Uterus (tissue), 4 donors: ENCODE measurements around the gene FEV. TPM values are rescaled to one million over a fixed set of nuclear protein-coding genes. Genes with fewer than 3 reads are reported as not detected.

Experiments used
- DNase-seq, 2 donors: peaks; one replicate each; pipeline ENCODE4 v3.0.0-alpha.2; 2019 to 2020
- H3K27ac ChIP-seq, 2 donors: fragments of 200-600 bp; sonication (generic); 1 replicate in 1 of 2; 2 replicates in 1 of 2; pipeline ENCODE4 v1.5.1; 2016 to 2018
- H3K27me3 ChIP-seq, 2 donors: fragments of 200-600 bp; sonication (generic); one replicate each; pipeline ENCODE4 v1.5.1; 2018 to 2019; ENCODE audit warnings: control low read depth in 1 of 2
- H3K36me3 ChIP-seq, 2 donors: fragments of 200-600 bp; sonication (generic); one replicate each; pipeline ENCODE4 v1.5.1; 2019; ENCODE audit warnings: control low read depth in 1 of 2
- H3K4me1 ChIP-seq, 2 donors: fragments of 200-600 bp; sonication (generic); one replicate each; pipeline ENCODE4 v1.5.1; 2018 to 2019; ENCODE audit warnings: control low read depth in 1 of 2
- H3K4me3 ChIP-seq, 2 donors: fragments of 200-600 bp; sonication (generic); 1 replicate in 1 of 2; 2 replicates in 1 of 2; pipeline ENCODE4 v1.5.1; 2018 to 2019; ENCODE audit warnings: mild to moderate bottlenecking in 1 of 2
- H3K9me3 ChIP-seq, 2 donors: fragments of 200-600 bp; sonication (generic); one replicate each; pipeline ENCODE4 v1.5.1; 2019; ENCODE audit warnings: control low read depth in 1 of 2
- CTCF ChIP-seq, 4 experiments: fragments of 200-600 bp in 2 of 4; fragments of 450-650 bp in 2 of 4; sonication (generic) in 2 of 4; IDR thresholded peaks; one replicate each; pipeline ENCODE4 v1.5.1; 2016 to 2019; ENCODE audit warnings: antibody characterized with exemption in 4 of 4, mild to moderate bottlenecking in 2 of 4, moderate library complexity in 1 of 4
- POLR2A ChIP-seq, 2 donors: fragments of 450-650 bp; IDR thresholded peaks; one replicate each; pipeline ENCODE4 v1.6.1; 2016; ENCODE audit warnings: antibody characterized with exemption in 2 of 2, mild to moderate bottlenecking in 1 of 2, moderate library complexity in 1 of 2
- intact Hi-C: fragments of 100-400 bp; cut with DNase I; formaldehyde crosslinking; loops from one replicate; pipeline ENCODE4 v1.15.1; 2023; ENCODE audit warnings: low total_unique reads
- total RNA-seq, 4 donors: library from RNA; depleted of rRNA in 3 of 4; stranded (reverse); fragments of >200 nt in 3 of 4; gene quantifications; one replicate each; pipeline versions ENCODE4 v1.1.0 to v1.2.4, GENCODE V29; 2014 to 2023
- donor health status: DM: yes; HTN: yes; CAD: no.

Gene FEV
- total RNA-seq, 4 donors from 2014 or later = not detected

GRCh38 chr2:219003979-219004378 lies 19.0 kb upstream of the FEV start:
- intact Hi-C loops = no loop called here
- H3K9me3 ChIP-seq = no peaks in the 10 kb centered on the region
- TF ChIP-seq POLR2A (IDR thresholded peaks at IDR 0.05) (no peak), CTCF (IDR thresholded peaks at IDR 0.05) (no peak)
- H3K27ac ChIP-seq = no peak overlapping the region
- peaks cover 0 to 18% of the 10 kb centered on the region in 2 donors for H3K4me1 ChIP-seq
- no peak for DNase-seq
- no peak overlapping the region for H3K4me3 ChIP-seq
- H3K27me3 ChIP-seq = peaks cover 19 to 33% of the 10 kb centered on the region in 2 donors
- H3K36me3 ChIP-seq = no peaks in the 10 kb centered on the region

- DNase-seq = no peak
- H3K4me1 ChIP-seq = peaks cover 0 to 18% of the 10 kb centered on the region in 2 donors
- H3K9me3 ChIP-seq = no peaks in the 10 kb centered on the region
- no peak overlapping the region for H3K27ac ChIP-seq
- H3K4me3 ChIP-seq = no peak overlapping the region
- TF ChIP-seq POLR2A (IDR thresholded peaks at IDR 0.05) = no peak
- no peak for TF ChIP-seq CTCF (IDR thresholded peaks at IDR 0.05)
- intact Hi-C loops = no loop called here
- H3K27me3 ChIP-seq = peaks cover 19 to 33% of the 10 kb centered on the region in 2 donors
- H3K36me3 ChIP-seq = no peaks in the 10 kb centered on the region
These were observed 18.3 kb upstream of the FEV start for GRCh38 chr2:219003267-219003634.

GRCh38 chr2:219002395-219003266 lies 17.6 kb upstream of the FEV start:
- Histone ChIP-seq H3K4me1 (peaks cover 0 to 18% of the 10 kb centered on the region in 2 donors), H3K36me3 (no peaks in the 10 kb centered on the region), H3K27me3 (peaks cover 19 to 33% of the 10 kb centered on the region in 2 donors), H3K9me3 (no peaks in the 10 kb centered on the region), H3K27ac (no peak overlapping the region), H3K4me3 (no peak overlapping the region)
- no peak for DNase-seq
- intact Hi-C loops = no loop called here
- TF ChIP-seq CTCF (IDR thresholded peaks at IDR 0.05) (peak in 3 of 4 experiments; percentile 8 to 23 (median 9)), POLR2A (IDR thresholded peaks at IDR 0.05) (no peak)

GRCh38 chr2:219001577-219002394 lies 16.8 kb upstream of the FEV start:
- Histone ChIP-seq H3K4me3 (no peak overlapping the region), H3K4me1 (peaks cover 0 to 18% of the 10 kb centered on the region in 2 donors), H3K9me3 (no peaks in the 10 kb centered on the region), H3K27ac (no peak overlapping the region), H3K27me3 (peaks cover 19 to 33% of the 10 kb centered on the region in 2 donors), H3K36me3 (no peaks in the 10 kb centered on the region)
- intact Hi-C loops = no loop called here
- TF ChIP-seq POLR2A (IDR thresholded peaks at IDR 0.05) = peak in 1 of 2 donors; percentile 51
- TF ChIP-seq CTCF (IDR thresholded peaks at IDR 0.05) = no peak
- no peak for DNase-seq
